GM12874 (cell line): ENCODE results near the gene MATN4.

Experiments used
- TF ChIP-seq, protein P1 (sequence below): IDR thresholded peaks from 2 replicates; pipeline ENCODE4 v1.5.1; 2011; ENCODE audit warnings: low read depth, mild to moderate bottlenecking, control low read depth, low read length, moderate library complexity; ENCODE audit not compliant: insufficient read depth

MATN4 gene

GRCh38 chr20:45300961-45301360 is 7.1 kb downstream of the MATN4 start:
- TF ChIP-seq, protein P1, sequence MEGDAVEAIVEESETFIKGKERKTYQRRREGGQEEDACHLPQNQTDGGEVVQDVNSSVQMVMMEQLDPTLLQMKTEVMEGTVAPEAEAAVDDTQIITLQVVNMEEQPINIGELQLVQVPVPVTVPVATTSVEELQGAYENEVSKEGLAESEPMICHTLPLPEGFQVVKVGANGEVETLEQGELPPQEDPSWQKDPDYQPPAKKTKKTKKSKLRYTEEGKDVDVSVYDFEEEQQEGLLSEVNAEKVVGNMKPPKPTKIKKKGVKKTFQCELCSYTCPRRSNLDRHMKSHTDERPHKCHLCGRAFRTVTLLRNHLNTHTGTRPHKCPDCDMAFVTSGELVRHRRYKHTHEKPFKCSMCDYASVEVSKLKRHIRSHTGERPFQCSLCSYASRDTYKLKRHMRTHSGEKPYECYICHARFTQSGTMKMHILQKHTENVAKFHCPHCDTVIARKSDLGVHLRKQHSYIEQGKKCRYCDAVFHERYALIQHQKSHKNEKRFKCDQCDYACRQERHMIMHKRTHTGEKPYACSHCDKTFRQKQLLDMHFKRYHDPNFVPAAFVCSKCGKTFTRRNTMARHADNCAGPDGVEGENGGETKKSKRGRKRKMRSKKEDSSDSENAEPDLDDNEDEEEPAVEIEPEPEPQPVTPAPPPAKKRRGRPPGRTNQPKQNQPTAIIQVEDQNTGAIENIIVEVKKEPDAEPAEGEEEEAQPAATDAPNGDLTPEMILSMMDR = peak; percentile 73

DNA sequence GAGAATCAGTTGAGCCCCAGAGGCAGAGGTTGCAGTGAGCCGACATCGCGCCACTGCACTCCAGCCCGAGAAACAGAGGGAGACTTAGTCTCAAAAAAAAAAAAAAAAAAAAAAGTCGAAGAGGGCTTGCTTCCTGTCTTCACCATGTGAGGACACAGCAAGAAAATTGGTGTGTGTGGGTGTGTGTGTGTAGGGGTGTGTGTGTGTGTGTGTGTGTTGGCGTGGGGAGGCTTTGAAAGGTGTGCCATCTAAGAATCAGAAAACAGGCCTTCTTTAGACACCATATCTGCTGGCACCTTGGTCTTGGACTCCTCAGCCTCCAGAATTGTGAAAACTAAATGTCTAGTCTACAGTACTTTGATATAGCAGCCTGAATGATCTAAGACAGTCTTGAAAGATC is 8.3 kb downstream of the MATN4 start:
- TF ChIP-seq, protein P1 = no peak

DNA sequence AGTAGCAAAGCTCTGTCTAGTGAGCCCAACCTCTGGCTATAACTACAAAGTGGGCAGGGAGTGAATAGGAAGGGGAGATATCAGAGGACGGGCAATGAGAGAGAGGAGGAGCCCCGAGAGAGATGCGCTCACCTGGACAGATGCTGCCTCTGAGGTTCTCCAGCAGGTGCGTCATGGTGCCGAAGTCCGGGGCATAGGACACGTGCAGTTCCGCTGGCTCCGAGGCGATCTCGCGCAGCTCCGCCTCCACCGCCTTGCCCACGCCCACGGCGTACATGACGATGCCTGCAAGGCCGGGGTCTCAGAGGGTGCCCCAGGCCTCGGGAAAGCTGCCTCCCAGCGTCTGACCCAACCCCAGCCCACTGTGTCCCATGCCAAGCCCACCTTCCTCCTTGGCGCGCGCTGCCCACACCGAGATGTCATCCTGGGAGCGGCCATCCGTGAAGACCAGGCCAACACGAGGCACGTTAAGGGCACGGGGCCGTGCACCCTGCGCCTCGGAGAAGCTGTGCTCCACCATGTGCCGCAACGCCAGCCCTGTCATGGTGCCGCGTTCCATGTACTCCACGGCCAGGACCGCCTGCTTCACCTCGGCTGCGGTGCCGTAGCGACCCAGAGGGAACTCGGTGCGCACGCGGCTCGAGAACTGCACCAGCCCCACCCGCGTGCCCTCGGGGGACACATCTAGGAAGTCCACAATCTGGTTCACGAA is 10.2 kb downstream of the MATN4 start:
- TF ChIP-seq, protein P1 = no peak

GRCh38 chr20:45294659-45295058 is 13.4 kb downstream of the MATN4 start:
- TF ChIP-seq, protein P1 = no peak

- TF ChIP-seq, protein P1 = no peak
Measured at GRCh38 chr20:45294003-45294368, 14.1 kb downstream of the MATN4 start.

- TF ChIP-seq, protein P1 = peak; percentile 96
Measured at GRCh38 chr20:45293041-45294002, 14.8 kb downstream of the MATN4 start.

DNA sequence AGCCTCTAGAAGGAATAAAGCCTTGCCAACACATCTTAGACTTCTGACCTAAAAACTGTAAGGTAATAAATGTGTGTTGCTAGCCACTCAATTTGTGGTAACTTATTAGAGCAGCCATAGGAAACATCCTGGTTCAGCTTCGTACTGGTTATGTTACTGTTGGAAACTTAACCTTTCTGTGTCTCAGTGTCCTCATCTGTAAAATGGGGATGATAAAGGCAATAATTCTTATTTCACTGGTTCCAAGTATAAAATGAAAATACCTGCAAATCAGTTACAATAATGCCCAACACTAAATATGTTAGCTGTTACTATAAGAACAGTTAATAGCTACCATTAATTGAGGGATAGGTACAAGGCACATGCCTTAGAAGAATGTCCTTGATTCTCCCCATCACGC is 15.8 kb downstream of the MATN4 start:
- TF ChIP-seq, protein P1 = no peak
